Smooth muscle cell (in vitro differentiated cells): Measurements from ENCODE around the gene NRCAM. TPM values are rescaled to one million over a fixed set of nuclear protein-coding genes. Genes with fewer than 3 reads are reported as not detected.

Experiments
- DNase-seq: peaks from one replicate; lab custom pipeline; 2025; ENCODE audit not compliant: unreplicated experiment; lab: John Stamatoyannopoulos, UW
- H2AFZ ChIP-seq: fragments of 200-600 bp; sonication (generic); 2 replicates; pipeline ENCODE4 v1.6.0; 2016; ENCODE audit warnings: antibody characterized with exemption, low read depth, mild to moderate bottlenecking
- H3F3A ChIP-seq: fragments of 200-600 bp; sonication (generic); 2 replicates; pipeline ENCODE4 v1.6.0; 2017; ENCODE audit warnings: antibody characterized with exemption, low read depth
- H3K27ac ChIP-seq: fragments of 200-600 bp; sonication (generic); 2 replicates; pipeline ENCODE4 v1.5.1; 2016; ENCODE audit warnings: low read depth, mild to moderate bottlenecking
- H3K27me3 ChIP-seq: fragments of 200-600 bp; sonication (generic); 2 replicates; pipeline ENCODE4 v1.6.1; 2016; ENCODE audit warnings: low read depth, mild to moderate bottlenecking
- H3K36me3 ChIP-seq: fragments of 200-600 bp; sonication (generic); 2 replicates; pipeline ENCODE4 v1.5.1; 2016; ENCODE audit warnings: low read depth
- H3K4me1 ChIP-seq: fragments of 200-600 bp; sonication (generic); 2 replicates; pipeline ENCODE4 v1.5.1; 2016; ENCODE audit warnings: low read depth
- H3K4me2 ChIP-seq: fragments of 200-600 bp; sonication (generic); 2 replicates; pipeline ENCODE4 v1.6.0; 2016; ENCODE audit warnings: mild to moderate bottlenecking
- H3K4me3 ChIP-seq: fragments of 200-600 bp; sonication (generic); 2 replicates; pipeline ENCODE4 v1.5.1; 2016; ENCODE audit warnings: mild to moderate bottlenecking
- H3K79me2 ChIP-seq: fragments of 200-600 bp; sonication (generic); 2 replicates; pipeline ENCODE4 v1.6.0; 2016; ENCODE audit warnings: low read depth, mild to moderate bottlenecking
- H3K9ac ChIP-seq: fragments of 200-600 bp; sonication (generic); 2 replicates; pipeline ENCODE4 v1.6.0; 2016; ENCODE audit warnings: low read depth
- H3K9me3 ChIP-seq: fragments of 200-600 bp; sonication (generic); replicated peaks from 2 replicates; pipeline ENCODE4 v1.5.1; 2016; ENCODE audit warnings: low read depth
- H4K20me1 ChIP-seq: fragments of 200-600 bp; sonication (generic); 2 replicates; pipeline ENCODE4 v1.6.0; 2016; ENCODE audit warnings: low read depth
- CTCF ChIP-seq: fragments of 200-600 bp; sonication (generic); IDR thresholded peaks from 2 replicates; pipeline ENCODE4 v1.5.1; 2017; ENCODE audit warnings: borderline replicate concordance, mild to moderate bottlenecking, antibody characterized with exemption; ENCODE audit not compliant: insufficient read depth, poor library complexity, severe bottlenecking
- WGBS: methylation state at CpG from one replicate; pipeline ENCODE4 v1.1.7; 2016; ENCODE audit warnings: low lambda C conversion rate; 5-methylcytosine and 5-hydroxymethylcytosine counted together
- polyA plus RNA-seq: library from polyadenylated mRNA; unstranded; fragments of >200 nt; fragmentation: Nextera tagmentation; extraction: Ambion mirVana; gene quantifications from 2 replicates; pipeline ENCODE4 v1.2.1, GENCODE V29; 2016
- total RNA-seq: library from RNA; depleted of rRNA; stranded (reverse); fragments of >200 nt; gene quantifications from 2 replicates; pipeline ENCODE4 v1.2.3, GENCODE V29; 2014

The NRCAM gene
- total and polyA plus RNA-seq, 2 experiments from 2014 or later, result 0.49 TPM; not detected in 1

GRCh38 chr7:108244110-108244509 lies 212.1 kb downstream of the NRCAM start:
- no peaks in the 10 kb centered on the region for H3F3A ChIP-seq
- no peak overlapping the region for H3K4me2 ChIP-seq
- no peaks in the 10 kb centered on the region for H4K20me1 ChIP-seq
- no peak overlapping the region for H3K27ac ChIP-seq
- no peak overlapping the region for H3K4me3 ChIP-seq
- 93% methylated on average over 3 of the region's 3 CpGs for WGBS
- no peak overlapping the region for H2AFZ ChIP-seq
- no peak for DNase-seq
- no peaks in the 10 kb centered on the region for H3K9me3 ChIP-seq
- TF ChIP-seq CTCF, result no peak
- H3K27me3 ChIP-seq, result no peaks in the 10 kb centered on the region
- no peak overlapping the region for H3K9ac ChIP-seq
- peaks cover 14% of the 10 kb centered on the region for H3K4me1 ChIP-seq
- no peaks in the 10 kb centered on the region for H3K79me2 ChIP-seq
- no peaks in the 10 kb centered on the region for H3K36me3 ChIP-seq

- Histone ChIP-seq H3K4me2 (no peak overlapping the region), H3K9me3 (no peaks in the 10 kb centered on the region), H4K20me1 (no peaks in the 10 kb centered on the region), H3K27ac (no peak overlapping the region), H3K9ac (no peak overlapping the region), H3F3A (no peaks in the 10 kb centered on the region), H3K4me1 (peaks cover 40% of the 10 kb centered on the region), H3K79me2 (no peaks in the 10 kb centered on the region), H3K4me3 (no peak overlapping the region), H3K36me3 (no peaks in the 10 kb centered on the region), H3K27me3 (no peaks in the 10 kb centered on the region), H2AFZ (no peak overlapping the region)
- no peak for DNase-seq
- no peak for TF ChIP-seq CTCF
- 80% methylated on average over 11 of the region's 11 CpGs for WGBS
These were observed 216.6 kb downstream of the NRCAM start for GRCh38 chr7:108239501-108240225.

- Histone ChIP-seq H3K9ac (no peak overlapping the region), H3K27ac (no peak overlapping the region), H3K27me3 (no peaks in the 10 kb centered on the region), H3K36me3 (no peaks in the 10 kb centered on the region), H3K9me3 (no peaks in the 10 kb centered on the region), H3K4me3 (no peak overlapping the region), H3K4me2 (no peak overlapping the region), H3K4me1 (peaks cover 35% of the 10 kb centered on the region), H3K79me2 (no peaks in the 10 kb centered on the region), H3F3A (no peaks in the 10 kb centered on the region), H4K20me1 (no peaks in the 10 kb centered on the region), H2AFZ (no peak overlapping the region)
- TF ChIP-seq CTCF, result no peak
- DNase-seq, result no peak
- WGBS, result 65% methylated on average over 2 of the region's 2 CpGs
These were observed 219.4 kb downstream of the NRCAM start for GRCh38 chr7:108236681-108237415.
